Measurements from ENCODE around the gene PUS10. TPM values are rescaled to one million over a fixed set of nuclear protein-coding genes. Genes with fewer than 3 reads are reported as not detected.

PUS10 gene
- total and polyA plus RNA-seq, 2 of the 13 experiments (the other 11 are each of a cell fraction or from before 2014, with no cell fraction given), result 41.4 to 44.3 TPM

DNA sequence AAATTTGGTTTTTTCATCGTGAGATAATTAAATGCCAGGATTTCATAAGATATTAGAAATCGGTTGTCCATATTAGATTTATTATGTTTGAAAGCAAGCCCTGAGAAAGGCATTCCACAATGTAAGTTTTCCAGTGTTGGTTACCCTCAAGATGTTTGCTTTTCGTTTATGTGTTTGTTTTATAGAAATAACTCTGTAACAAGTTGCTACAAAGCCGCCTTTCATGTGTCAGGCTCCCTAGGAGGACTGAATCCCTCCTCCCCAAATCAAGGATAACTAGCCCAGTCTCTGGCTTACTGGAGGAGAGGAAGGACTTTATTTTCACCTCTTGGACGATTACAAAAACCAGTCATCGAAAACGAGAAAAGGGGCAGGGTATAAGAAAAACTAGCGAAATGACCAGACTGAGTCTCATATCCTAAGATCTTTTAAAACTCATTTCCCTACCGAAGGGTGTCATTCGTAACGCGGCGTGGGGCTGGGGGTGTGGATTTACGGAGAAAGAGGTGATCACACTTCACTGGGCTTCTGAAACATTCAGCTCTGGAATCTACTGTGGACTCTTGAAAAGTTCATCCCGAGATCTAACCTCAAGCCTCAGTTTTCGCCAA is 1.6 kb downstream of the PUS10 start (continued):
- TF ChIP-seq SNAI1 (CRISPR knock-in tag; IDR thresholded peaks at IDR 0.05; ENCODE audit: borderline replicate concordance) (0 out of 2 replicates have a peak, but pooled peaks have one; percentile 89), RFX5 (IDR thresholded peaks at IDR 0.05; ENCODE audit: low read depth, low read length) (no peak), ZNF326 (CRISPR knock-in tag; IDR thresholded peaks at IDR 0.05; ENCODE audit: borderline replicate concordance) (no peak), MAF1 (CRISPR knock-in tag; IDR thresholded peaks at IDR 0.05; ENCODE audit: borderline replicate concordance) (no peak), NR2F1 (CRISPR knock-in tag; IDR thresholded peaks at IDR 0.05) (0 out of 4 replicates have a peak, but pooled peaks of 1 of the 2 experiments have one; percentile 13), ZNF605 (CRISPR knock-in tag; IDR thresholded peaks at IDR 0.05) (peak; percentile 40; the same call in 1 of the 2 replicates), ZNF567 (CRISPR knock-in tag; IDR thresholded peaks at IDR 0.05; ENCODE audit: borderline replicate concordance) (no peak), MBD4 (IDR thresholded peaks at IDR 0.05; ENCODE audit: borderline replicate concordance, low read length) (0 out of 2 replicates have a peak, but pooled peaks have one; percentile 86), ZNF260 (CRISPR knock-in tag; IDR thresholded peaks at IDR 0.05; ENCODE audit: borderline replicate concordance, low read depth) (no peak), MEIS2 (CRISPR knock-in tag; IDR thresholded peaks at IDR 0.05) (no peak), KLF6 (CRISPR knock-in tag; IDR thresholded peaks at IDR 0.05) (0 out of 2 replicates have a peak, but pooled peaks have one; percentile 4), U2AF2 (IDR thresholded peaks at IDR 0.05; ENCODE audit: low read depth, low read length) (no peak), ZNF101 (CRISPR knock-in tag; IDR thresholded peaks at IDR 0.05; ENCODE audit: borderline replicate concordance, low read depth) (0 out of 2 replicates have a peak, but pooled peaks have one; percentile 11), KLF9 (CRISPR knock-in tag; IDR thresholded peaks at IDR 0.05; ENCODE audit: low read depth) (no peak), GATAD2A (CRISPR knock-in tag; IDR thresholded peaks at IDR 0.05) (no peak), MED1 (CRISPR knock-in tag; IDR thresholded peaks at IDR 0.05) (no peak), MTF2 (CRISPR knock-in tag; IDR thresholded peaks at IDR 0.05; ENCODE audit: borderline replicate concordance) (no peak), CHD4 (IDR thresholded peaks at IDR 0.05; ENCODE audit: borderline replicate concordance, low read length) (peak; percentile 26; the same call in 1 of the 2 replicates), TCF7 (IDR thresholded peaks at IDR 0.05; ENCODE audit: low read depth) (peak; percentile 40; the same call in 1 of the 2 replicates)
- TF ChIP-seq, protein P1, sequence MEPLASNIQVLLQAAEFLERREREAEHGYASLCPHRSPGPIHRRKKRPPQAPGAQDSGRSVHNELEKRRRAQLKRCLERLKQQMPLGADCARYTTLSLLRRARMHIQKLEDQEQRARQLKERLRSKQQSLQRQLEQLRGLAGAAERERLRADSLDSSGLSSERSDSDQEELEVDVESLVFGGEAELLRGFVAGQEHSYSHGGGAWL (CRISPR knock-in tag; IDR thresholded peaks at IDR 0.05), result no peak
- TF ChIP-seq, protein P2, sequence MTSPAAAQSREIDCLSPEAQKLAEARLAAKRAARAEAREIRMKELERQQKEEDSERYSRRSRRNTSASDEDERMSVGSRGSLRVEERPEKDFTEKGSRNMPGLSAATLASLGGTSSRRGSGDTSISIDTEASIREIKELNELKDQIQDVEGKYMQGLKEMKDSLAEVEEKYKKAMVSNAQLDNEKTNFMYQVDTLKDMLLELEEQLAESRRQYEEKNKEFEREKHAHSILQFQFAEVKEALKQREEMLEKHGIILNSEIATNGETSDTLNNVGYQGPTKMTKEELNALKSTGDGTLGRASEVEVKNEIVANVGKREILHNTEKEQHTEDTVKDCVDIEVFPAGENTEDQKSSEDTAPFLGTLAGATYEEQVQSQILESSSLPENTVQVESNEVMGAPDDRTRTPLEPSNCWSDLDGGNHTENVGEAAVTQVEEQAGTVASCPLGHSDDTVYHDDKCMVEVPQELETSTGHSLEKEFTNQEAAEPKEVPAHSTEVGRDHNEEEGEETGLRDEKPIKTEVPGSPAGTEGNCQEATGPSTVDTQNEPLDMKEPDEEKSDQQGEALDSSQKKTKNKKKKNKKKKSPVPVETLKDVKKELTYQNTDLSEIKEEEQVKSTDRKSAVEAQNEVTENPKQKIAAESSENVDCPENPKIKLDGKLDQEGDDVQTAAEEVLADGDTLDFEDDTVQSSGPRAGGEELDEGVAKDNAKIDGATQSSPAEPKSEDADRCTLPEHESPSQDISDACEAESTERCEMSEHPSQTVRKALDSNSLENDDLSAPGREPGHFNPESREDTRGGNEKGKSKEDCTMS (CRISPR knock-in tag; conservative IDR thresholded peaks at IDR 0.05), result no peak
- TF ChIP-seq, protein P3, sequence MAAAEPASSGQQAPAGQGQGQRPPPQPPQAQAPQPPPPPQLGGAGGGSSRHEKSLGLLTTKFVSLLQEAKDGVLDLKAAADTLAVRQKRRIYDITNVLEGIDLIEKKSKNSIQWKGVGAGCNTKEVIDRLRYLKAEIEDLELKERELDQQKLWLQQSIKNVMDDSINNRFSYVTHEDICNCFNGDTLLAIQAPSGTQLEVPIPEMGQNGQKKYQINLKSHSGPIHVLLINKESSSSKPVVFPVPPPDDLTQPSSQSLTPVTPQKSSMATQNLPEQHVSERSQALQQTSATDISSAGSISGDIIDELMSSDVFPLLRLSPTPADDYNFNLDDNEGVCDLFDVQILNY (CRISPR knock-in tag; conservative IDR thresholded peaks at IDR 0.05), result no peak
- TF ChIP-seq, protein P4, sequence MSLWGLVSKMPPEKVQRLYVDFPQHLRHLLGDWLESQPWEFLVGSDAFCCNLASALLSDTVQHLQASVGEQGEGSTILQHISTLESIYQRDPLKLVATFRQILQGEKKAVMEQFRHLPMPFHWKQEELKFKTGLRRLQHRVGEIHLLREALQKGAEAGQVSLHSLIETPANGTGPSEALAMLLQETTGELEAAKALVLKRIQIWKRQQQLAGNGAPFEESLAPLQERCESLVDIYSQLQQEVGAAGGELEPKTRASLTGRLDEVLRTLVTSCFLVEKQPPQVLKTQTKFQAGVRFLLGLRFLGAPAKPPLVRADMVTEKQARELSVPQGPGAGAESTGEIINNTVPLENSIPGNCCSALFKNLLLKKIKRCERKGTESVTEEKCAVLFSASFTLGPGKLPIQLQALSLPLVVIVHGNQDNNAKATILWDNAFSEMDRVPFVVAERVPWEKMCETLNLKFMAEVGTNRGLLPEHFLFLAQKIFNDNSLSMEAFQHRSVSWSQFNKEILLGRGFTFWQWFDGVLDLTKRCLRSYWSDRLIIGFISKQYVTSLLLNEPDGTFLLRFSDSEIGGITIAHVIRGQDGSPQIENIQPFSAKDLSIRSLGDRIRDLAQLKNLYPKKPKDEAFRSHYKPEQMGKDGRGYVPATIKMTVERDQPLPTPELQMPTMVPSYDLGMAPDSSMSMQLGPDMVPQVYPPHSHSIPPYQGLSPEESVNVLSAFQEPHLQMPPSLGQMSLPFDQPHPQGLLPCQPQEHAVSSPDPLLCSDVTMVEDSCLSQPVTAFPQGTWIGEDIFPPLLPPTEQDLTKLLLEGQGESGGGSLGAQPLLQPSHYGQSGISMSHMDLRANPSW (CRISPR knock-in tag; IDR thresholded peaks at IDR 0.05; ENCODE audit: borderline replicate concordance), result no peak
- TF ChIP-seq, protein P5, sequence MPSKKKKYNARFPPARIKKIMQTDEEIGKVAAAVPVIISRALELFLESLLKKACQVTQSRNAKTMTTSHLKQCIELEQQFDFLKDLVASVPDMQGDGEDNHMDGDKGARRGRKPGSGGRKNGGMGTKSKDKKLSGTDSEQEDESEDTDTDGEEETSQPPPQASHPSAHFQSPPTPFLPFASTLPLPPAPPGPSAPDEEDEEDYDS (CRISPR knock-in tag; IDR thresholded peaks at IDR 0.05), result no peak

Data from HepG2 (cell line).